Hepatocyte (in vitro differentiated cells): ENCODE results near the gene NRARP.

Source experiments
- CTCF ChIP-seq: fragments of 200-600 bp; sonication (generic); IDR thresholded peaks from 2 replicates; pipeline ENCODE4 v1.5.1; 2016; ENCODE audit warnings: antibody characterized with exemption, mild to moderate bottlenecking; ENCODE audit not compliant: poor library complexity
- EZH2 ChIP-seq: fragments of 200-600 bp; sonication (generic); IDR thresholded peaks from 2 replicates; pipeline ENCODE4 v1.6.1; 2016; ENCODE audit warnings: antibody characterized with exemption, mild to moderate bottlenecking, borderline replicate concordance

DNA sequence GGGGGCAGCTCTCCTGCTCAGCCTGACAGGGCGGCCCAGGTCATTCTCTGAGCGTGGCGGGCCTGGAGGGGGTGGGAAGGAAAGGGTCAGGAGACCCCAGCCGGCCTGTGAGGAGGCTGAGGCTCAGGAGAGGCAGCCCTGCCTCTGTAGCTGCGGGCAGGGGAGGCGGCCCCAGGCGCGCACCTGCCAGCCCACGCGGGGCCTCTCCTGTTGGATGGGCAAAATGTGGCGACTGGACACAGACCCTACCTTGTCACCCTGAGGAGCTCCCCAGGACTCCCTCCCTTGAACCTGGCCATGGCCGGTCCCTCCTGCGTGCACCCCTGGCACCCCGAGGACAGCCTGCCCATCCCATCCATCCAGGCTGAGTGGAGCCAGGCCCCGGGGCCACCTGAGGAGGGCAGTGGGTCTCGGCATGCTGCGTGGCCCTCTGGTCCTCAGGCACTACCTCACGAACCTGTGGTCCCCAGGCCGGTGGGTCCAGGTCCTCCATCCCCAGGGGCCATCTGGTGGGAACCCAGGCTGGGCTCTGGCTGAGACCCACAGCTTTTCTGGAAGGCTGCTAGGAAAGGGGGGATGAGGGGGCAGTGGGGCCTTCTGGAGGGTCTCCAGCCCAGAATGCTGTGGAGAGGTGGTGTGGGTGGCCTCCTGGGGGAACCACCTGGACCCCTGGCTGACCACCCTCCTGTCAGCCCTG, 15.1 kb upstream of the NRARP start:
- TF ChIP-seq CTCF (no peak), EZH2 (no peak)
